HG03196 (cell line): Measurements from ENCODE around the gene UNC5B.

Experiments used
- ATAC-seq: cut with Tn5 transposase; IDR thresholded peaks from one replicate; pipeline ENCODE4 v1.9.1; 2021; ENCODE audit not compliant: unreplicated experiment

UNC5B gene

DNA sequence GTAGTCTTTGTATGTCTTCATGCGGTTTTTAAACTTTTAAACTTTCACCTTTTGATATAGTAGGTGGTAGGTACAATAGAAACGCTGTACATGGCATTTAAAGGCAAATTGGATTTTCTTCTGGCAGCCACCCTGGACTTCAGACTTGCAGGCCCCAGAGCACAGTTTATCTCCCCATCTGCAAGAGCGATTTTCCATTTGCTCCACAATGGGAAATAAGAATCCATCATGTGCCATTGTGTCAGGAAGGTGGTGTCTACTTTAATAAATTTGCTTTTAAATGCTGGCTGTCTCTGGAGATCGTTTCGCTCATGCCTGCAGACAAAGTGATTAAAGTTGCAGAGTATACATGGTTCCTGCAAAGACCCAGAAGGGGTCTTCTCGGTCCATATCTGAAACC is 38.9 kb downstream of the UNC5B start:
- no peak for ATAC-seq

- no peak for ATAC-seq
These were observed 39.9 kb downstream of the UNC5B start for GRCh38 chr10:71252220-71252619.

DNA sequence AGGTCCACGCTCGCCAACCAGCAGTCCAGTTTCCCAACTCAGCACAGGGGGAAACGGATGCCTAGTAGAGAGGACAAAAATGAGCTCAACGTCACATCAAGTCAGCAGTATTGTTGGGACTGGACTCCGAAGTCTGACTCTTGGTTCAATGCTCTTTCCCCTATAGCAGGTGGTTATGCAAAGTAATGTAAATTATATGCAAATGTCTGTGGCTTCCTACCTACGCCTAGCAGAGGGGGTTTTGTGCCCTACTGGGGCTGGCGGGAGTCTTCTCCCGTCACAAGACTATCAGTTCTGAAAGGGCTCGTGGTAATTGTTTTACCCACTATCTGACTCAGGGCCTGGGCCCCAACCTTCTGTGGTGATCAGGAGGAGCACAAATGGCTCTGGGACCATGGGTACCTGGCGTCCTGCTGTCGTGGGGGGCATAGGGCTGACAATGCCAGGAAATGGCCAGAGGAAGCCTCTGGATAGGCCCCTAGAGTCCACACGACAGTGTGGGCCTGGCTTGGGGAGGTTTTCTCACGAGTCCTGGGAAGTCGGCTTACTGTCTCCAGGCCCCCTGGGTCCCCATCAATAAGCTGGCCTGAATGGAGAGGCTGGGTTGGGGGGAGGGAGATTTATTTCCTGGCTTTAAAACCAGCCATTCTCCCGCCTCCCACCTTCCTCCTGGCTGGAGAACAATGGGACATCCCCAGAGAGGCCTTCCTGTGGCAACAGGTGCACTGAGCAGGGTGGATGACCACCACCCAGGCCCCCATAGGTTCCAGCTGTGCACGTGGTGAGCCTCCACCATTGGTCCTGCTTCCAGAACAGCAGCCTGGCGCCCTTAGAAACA is 41.8 kb downstream of the UNC5B start:
- ATAC-seq: no peak

GRCh38 chr10:71254834-71255549 is 42.6 kb downstream of the UNC5B start:
- ATAC-seq: no peak

GRCh38 chr10:71255550-71255807 is 43.1 kb downstream of the UNC5B start:
- ATAC-seq: no peak

DNA sequence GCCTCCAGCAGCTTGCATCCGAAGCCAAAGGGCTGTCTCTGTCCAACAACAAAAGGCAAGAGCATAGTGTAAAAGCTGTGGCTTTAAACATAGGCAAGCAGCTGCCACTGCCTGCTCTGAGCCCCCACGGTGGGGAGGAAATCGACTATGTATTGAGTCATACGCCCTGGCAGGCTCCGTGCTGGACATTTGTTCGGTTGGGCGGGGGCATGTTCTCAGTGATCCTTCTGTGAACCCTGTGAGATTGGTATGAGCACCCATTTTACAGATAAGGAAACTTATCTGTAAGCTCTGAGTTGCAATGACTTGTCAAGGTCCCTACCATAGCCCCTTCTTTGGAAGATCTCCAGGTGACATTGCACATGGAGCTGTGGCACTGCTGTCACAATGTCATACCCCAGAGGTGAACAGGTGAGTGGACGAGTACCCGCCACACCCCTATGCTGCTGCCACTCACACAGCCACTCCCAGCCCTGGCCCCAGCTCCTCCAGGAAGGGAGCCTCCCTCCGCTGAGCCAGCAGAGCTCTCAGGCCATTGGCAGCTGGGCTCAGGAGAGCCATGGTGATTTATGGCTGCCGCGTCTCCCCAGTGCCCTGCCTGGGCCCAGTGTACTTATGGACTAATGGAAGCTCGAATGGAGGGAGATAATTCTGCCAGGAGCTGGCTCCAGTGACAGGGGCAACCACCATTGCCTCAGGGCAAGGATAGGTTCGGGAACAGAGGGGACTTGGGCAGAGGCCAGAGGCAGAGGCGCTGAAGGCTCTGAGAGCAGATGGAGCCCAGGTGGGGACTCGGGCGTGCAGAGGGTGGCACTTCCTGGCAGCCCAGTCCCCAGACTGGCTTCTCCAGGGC is 43.7 kb downstream of the UNC5B start:
- no peak for ATAC-seq

DNA sequence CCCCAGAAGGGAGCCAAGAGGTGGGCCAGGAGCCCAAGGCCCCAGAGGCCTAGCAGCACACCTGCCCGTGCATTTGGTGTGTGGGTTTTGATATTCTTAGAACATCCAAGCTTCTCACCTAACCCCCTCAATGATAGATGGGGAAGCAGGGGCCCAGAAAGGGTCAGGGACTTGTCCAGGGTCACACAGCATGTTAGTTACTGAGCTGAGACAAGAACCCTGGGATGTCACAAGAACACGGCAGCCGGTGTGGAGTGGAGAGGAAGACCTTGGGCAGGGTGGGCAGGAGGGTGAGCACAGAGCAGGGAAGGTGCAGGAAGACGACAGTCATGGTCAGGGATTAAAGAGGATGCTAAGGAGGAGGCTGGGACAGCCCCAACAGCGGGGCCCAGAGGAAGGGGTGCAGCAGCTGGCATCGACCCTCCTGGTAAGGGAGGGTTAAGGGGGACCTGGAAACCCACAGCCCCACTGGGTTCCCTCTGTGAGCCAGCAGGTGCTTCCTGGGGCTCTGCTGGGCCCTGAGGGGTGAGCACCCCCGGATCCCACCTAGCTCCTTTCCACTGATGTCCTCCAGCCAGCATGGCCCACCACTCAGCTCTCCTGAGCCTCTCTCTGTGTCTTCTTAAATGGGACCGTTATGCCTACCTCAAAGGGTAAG is 44.4 kb downstream of the UNC5B start:
- ATAC-seq: no peak

DNA sequence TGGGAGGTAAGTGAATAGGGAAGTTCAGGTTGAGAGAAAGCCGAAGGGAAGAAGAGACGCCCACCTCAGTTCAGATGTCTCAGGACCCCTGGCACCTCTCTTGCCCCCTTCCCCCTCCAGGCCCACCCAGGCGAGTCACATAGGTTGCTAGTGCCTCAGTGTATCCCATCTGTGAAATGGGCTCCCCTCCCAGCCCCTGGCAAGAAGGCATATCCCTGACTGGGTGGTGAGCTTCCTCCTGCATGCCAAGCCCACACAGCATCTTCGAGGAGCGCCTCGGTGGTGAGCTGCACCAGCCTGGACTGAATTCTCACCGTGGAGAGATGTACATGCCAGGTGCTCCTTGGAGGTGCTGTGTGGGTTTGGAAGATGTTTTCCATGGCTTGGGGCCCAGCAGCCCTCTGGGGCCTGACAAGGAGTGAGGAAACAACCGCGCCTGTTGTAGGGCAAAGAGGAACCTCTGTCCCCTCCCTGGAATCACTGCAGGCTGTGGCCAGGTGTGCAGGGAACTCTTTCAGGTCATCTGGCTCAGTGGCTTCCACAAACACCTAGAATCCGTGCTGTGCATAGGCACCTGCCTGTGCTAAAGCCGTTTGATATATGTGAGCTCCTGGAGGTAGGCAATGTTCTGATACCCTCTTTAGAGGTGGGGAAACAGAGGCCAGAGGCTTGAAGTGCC is 45.1 kb downstream of the UNC5B start:
- no peak for ATAC-seq

- ATAC-seq: no peak
These were observed 45.7 kb downstream of the UNC5B start for GRCh38 chr10:71258046-71258445.

DNA sequence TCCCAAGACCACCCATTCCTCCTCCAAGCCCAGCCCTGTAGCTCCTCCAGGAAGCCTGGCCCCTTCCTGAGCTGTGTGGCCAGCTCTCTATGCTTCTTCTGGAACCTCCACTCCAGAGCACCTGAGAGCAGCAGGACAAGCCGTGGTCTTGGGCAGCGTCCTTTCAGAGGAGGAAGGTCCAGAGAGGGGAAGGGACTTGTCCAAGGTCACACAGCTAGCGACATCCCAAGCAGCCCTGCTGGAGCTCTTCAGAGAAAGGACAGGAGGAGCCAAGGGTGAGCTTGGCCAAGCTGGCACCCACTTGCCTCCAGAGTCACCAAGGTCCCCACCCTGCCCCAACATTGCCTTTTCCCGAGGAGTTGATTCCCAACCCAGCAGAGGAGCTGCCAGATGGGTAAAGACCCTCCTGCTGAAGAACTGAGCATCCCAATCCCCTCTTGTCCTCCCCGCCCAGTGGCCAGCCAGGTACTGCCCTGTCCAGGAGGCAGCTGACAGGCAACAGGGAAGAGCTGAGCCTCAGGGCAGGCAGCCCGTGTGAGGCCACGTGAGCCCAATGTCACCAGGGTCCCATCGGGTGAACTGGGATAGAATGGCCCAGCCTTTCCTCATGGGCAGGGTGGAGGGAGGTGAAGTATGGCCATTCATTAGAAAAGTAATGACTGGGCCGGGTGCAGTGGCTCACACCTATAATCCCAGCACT is 46.2 kb downstream of the UNC5B start:
- no peak for ATAC-seq

DNA sequence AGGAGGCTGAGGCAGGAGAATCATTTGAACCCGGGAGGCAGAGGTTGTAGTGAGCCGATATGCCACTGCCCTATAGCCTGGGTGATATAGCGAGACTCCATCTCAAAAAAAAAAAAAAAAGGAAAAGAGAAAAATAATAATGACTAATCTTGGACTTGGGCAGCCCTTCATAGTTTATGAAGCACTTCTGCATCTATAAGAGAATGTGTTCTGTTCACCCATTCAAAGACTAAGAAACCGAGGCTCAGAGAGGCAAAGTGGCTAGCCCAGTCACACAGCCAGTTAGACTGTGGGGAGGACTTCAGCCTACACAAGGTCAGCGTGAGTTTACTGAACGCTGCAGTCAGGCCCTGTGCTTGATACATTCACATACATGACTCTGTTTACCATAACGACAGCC is 46.9 kb downstream of the UNC5B start:
- ATAC-seq: no peak

DNA sequence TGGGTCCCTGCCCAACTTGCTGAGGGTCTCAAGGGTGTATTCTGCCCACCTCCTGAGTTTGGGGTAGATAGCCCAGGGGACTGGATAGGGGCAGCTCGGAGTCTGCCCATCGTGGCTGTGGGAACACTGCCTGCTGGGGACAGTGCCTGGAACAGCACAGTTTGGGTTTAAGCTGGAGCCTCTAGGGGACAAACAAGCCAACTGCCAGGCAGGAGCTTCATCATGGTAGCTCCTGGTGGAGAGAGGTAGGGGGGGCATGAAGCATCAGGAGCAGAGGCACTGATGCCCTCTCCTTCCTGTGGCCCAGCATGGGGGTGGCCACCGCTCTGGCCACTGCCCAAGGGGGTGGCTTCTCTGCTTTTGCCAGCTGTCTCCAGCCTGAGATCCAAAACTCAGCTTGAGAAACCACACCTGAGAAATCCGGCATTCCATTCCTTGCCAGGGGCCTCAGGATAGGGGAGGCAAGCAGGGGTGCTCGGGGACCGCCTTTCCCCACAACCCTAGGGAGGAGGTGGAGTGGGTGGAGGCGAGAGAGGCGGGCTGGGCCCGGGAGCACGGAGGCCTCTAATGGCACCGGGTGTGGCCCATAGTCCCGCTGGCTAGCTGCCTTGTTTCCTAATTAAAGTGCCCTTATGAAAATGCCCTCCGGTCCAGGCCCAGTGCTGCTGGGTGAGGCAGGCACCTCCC is 47.6 kb downstream of the UNC5B start:
- no peak for ATAC-seq

DNA sequence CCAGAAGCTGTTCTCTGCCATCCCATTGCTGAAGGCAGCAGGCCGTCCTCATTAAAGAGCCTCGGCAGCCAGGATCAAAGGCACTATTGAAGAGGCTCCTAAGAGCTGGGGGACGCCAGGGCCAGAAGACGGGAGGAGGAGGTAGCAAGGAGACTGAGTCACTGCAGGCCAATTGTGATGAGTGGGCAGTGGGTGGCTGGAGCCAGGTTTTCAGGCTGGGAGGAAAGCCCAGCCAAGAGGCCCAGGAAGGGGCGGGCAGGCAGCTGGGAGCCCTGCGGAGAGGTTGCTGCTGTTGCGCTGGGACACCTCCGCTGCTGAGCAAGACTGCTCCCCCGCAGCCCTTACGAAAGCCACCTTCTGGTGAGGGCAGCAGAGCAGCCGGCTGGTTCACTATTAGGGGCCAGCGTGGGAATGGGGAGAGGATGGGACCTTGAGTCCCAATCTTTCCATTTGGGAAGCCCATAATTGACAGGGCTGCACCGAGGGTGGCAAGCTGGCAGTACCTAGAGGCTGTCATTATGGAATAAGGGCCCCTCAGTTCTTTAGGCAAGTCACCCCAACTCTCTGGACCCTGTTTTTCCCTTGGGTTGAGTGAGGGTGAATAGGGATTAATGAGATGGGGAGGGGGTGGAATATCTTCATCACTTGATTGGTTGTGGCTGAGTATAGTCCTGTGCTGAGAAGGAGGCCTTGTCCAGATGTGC is 48.4 kb downstream of the UNC5B start:
- no peak for ATAC-seq

- no peak for ATAC-seq
These were observed 49.7 kb downstream of the UNC5B start for GRCh38 chr10:71262027-71262426.

- ATAC-seq: no peak
These were observed 50.4 kb downstream of the UNC5B start for GRCh38 chr10:71262817-71263216.

DNA sequence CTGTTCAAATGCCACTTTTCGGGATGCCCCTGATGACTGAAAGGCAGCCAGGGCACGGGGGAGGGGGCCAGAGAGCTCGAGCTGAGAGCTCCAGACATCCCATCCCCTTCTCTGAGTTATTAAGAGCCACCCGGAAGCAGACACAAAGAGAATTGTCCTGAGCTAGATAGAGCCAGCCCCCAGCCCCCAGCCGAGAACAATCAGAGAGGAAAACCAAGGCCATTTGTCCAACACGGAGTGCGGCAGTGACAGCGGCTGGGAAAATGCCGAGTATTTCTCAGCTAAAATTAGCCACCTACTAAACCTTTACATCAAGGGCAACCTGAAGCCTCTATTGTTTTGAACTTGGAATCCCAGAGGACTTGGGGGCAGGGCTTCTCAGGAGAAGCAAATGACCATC is 51.0 kb downstream of the UNC5B start:
- no peak for ATAC-seq

DNA sequence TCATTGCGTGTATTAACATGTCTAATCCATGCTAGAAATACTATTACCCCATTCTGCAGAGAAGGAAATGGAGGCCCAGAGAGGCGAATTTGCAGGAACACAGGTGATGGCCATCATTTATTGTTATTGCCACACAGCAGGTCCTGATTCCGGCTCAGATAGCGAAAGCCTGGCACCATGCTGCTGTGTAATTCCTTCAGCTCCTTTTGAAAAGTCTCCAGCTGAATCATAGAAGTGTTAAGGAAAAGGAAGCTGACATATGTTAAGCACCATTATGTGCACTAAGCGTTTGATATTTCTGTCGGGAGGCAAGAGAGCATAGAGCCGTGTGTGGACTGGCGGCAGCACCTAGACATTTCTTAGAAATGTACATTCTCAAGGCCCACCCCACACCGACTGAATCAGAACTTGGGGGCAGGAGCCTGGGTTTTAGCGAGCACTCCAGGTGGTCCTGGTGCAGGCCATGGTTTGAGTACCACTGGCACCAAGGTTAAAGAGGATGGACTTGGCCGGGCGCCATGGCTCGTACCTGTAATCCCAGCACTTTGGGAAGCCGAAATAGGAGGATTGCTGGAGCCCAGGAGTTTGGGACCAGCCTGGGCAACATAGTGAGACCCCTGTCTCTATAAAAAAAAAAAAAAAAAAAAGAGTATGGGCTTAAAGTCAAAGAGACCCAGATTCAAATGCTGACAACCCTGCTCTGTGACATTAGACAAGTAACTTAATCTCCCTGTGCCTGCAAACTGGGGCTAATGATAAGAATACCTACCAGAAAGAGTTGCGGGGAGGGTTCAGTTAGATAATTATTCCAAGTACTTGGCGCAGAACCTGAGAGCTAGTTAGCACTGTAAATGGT is 52.2 kb downstream of the UNC5B start:
- ATAC-seq: no peak

GRCh38 chr10:71265201-71265575 is 52.8 kb downstream of the UNC5B start:
- ATAC-seq: no peak
